Stimulated activated CD8-positive, alpha-beta memory T cell treated with anti-CD3 and anti-CD28 coated beads, Interleukin-15, amount 100 ng/mL, for 1 hour (primary cell): ENCODE measurements around the gene APOM.

Source experiments
- DNase-seq: peaks from one replicate; pipeline ENCODE4 v3.0.0-alpha.2; 2020; ENCODE audit warnings: low read depth

Gene APOM

DNA sequence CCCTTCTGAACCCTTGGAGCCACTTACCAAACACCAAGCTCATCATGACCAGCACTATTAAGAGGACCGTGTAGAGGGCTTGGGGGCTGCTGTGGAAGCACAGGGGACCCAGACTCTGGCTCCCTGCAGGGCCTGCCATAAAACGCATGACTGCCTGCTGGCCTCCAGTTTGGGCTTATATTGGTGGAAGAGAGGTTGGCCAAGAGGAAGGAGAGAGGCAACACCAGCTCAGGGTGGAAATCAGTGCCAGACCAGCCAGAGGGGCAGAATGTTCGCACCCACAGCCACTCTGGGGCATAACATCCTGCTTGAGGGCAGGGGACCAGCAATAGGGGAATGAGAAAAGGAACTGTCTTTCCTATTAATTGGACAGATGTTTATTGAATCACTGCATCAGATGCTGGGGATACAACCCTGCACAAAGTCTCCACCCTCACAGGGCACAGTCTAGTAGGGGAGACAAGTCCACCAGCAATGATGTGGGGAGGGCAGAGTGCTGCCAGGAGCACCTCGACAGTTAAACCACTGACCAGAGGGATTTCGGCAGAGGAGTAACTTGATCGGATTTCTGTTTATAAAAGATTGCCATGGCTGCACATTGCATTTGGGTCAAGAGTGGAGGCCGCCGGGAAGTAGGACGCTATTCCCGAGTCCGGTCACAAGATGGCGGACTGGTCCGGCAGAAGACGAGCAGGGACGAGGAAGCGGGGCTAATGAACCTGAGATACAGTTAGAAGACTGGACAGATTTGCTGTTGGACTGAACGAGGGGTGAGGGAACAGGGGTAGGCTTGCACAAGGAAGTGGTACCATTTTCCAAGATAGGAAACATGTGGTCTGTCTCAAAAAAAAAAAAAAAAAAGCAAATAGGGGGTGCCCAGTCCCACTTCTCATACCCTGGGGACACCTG, 24.8 kb downstream of the APOM start, which contains the start of gene LY6G5C:
LY6G5C (minus strand) TSS at position 842 of the 909 bp plus-strand sequence; CDS start at position 148, 694 bp downstream.
- no peak for DNase-seq

GRCh38 chr6:31681135-31681671, 25.5 kb downstream of the APOM start:
- DNase-seq = no peak

- DNase-seq = no peak
Measured at GRCh38 chr6:31683591-31683990, 27.9 kb downstream of the APOM start.

DNA sequence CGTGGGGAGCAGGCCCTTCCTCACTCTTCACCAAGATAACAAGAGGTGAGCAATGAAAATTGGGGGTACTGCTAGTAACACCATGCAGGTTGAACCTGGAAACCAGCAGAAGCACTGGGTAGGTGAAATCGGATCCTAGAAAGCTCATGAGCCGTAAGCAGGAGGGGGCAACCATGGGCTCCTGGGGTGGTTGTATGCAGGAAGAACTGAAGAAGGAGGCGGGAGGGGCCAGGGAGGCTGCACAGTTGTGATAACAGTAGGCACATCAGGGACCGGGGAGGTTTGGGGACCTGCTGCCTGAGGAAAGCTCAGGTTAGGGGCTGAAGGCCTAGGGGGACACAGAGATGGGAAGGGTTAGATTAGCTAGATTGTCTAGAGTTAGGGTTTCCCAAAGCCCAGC, 30.8 kb downstream of the APOM start:
- DNase-seq = no peak

DNA sequence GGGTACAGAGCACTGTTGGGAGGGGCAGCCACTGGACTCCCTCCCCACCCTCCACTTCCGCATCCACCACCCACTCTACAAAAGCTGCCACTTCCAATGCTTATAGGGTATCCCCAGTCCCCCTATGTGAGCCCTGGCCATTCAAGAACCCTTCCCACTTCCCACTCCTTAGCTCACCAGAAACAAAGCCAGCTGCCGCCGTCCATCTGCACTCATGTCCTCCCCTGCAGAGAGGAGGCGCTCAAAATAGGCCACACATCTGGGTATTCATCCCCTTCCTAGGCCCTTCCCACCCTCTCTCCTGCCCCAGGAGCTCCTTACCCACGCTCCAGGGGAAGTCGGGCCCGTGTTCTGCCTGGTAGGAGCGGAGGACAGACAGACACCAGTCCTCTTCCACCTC, 31.6 kb downstream of the APOM start:
- no peak for DNase-seq

GRCh38 chr6:31687860-31688693, 32.4 kb downstream of the APOM start:
- no peak for DNase-seq

- no peak for DNase-seq
Measured at GRCh38 chr6:31689249-31690110, 33.8 kb downstream of the APOM start.

DNA sequence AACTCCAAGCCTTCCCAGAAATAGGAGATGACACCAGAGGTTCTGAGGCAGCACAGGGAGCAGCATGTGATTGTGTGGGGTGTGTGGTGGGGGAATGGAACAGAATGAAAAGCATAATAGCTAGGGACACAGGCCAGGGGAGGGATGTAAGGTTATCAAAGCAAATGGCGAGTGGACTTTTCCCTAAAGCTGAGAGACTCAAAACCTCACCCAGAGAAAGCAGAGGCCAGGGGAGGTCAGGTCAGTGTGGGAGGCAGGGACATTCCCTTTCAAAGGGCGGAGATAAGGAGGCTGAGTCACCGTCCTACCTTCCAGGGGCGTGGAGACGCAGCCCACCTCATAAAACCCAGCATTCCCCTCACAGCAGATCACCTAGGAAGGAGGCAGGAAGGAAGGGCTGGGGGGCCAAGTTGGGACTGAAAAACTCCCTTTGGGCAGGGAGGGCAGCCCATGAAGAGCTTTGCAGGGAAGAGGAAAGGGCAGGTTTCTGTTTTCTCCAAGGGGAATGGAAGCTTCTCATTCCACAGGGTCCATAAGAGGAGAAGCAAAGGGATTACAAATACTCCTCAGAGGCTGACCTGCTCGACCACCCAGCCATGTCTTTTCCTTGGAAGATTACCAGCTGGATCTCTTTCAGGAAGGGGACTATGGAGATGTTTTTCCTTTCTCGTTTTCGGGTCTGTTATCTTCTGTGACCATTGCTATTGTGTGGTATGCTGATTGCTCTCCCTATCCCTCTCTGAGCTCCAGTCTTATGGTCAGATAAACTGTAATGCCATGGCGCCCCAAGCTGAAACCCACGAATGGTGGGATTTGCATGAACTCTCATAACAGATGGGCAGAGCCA, 34.8 kb downstream of the APOM start:
- no peak for DNase-seq

DNA sequence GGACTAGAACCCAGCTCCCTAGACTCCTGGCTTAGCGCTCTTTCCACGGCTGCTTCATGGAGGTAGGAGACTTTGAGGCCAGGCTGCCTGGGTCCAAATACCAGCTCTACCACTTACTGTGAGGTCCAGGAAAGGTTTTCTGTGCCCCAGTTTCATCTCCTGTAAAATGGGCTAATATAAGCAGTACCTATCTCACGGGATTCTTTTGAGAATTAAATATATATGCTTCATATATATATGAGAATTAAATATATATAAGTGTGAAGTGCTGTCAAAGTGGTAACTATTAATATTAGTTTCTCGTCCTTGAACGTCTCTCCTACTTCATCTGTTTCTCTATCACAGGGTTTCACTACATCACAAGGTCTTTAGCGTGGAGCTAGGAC, 35.4 kb downstream of the APOM start:
- DNase-seq = no peak

- DNase-seq = no peak
Measured at GRCh38 chr6:31691564-31692108, 35.9 kb downstream of the APOM start.

- no peak for DNase-seq
Measured at GRCh38 chr6:31692353-31692752, 36.7 kb downstream of the APOM start.

- DNase-seq = no peak
Measured at GRCh38 chr6:31692886-31693285, 37.2 kb downstream of the APOM start.

DNA sequence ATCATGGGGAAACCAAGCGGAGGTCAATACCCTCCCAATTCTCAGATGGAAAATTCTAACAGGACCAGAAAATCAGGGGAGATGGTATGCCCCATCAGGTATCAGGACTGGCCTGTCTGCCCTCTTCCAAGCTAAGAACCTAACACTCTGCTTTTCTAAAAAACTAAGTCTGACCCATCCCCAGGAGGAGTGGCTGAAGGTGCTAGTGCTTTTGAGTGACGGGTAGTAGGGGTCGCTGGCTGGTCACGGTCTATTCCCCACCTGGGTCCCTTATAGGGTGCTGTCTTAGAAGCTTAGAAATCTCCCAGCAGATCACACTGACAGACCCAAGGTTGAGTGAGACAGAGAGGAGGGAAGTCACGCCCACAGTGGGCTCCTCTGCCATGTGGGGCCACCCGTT, 37.8 kb downstream of the APOM start:
- no peak for DNase-seq

GRCh38 chr6:31697555-31697954, 41.9 kb downstream of the APOM start:
- DNase-seq = no peak

DNA sequence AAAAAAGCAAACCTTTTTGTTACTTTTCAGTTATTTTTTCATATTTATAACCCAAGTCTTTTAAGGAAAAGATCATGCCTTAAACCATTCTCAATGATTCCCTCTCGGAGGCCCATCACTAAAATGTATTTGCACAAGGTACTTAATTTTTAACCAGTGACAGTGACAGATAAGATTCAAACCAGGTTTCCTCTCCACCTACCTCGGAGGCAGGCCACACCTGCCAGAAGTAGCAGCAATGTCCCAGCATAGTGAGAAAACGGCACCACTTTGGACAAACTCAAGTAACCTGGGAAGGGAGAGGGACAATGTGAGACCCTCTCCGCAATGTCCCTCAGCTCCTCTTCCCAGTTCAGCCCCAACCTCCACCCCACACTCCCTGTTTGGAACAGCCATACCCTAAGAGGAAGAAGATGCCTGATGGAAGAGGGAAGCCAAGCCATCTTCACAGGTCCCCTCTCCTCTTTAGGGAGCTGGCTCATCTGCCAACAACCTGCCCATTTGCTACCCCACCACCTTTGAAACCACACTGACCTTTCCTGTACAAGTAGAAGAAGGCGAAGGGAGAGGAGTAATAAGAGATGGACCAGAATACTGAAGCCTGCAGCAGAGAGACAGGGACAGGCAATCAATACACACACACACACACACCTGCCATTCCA, 45.2 kb downstream of the APOM start:
- no peak for DNase-seq

DNA sequence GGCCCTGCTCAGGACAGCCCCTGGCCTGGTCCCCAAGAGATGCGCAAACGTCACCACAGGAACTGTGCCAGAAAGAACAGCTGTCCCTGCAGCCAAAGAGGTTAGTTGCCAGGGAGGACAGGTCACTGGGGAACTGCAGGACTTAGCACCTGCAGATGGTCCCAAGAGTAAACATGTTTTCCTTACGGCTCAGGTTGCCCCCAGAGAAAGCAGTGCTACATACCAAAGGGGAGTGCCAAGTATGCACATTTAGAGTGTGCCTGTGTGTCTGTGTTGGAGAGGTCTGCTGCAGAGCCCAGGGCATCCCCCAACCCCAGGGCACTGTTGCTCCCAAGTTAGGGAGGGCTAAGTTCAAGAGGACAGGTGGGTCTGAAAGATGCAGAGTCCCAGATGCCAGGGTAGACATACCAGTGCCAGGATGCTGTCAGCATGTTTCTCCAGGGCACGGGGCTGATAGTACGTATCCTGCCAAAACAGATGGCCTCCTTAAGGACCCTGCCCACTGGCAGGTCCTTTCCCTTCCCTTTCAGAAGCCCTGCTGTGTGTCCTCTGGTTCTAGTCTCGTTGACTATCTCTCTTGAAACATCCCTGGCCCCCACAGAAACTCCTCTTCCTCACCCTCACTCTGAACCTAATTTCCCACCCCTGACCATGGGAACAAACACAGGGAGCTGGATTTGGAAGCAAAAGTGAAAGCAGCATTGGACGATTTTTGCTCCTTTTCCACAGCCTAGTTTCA, 46.1 kb downstream of the APOM start:
- no peak for DNase-seq

GRCh38 chr6:31702405-31702818, 46.7 kb downstream of the APOM start:
- DNase-seq = no peak

DNA sequence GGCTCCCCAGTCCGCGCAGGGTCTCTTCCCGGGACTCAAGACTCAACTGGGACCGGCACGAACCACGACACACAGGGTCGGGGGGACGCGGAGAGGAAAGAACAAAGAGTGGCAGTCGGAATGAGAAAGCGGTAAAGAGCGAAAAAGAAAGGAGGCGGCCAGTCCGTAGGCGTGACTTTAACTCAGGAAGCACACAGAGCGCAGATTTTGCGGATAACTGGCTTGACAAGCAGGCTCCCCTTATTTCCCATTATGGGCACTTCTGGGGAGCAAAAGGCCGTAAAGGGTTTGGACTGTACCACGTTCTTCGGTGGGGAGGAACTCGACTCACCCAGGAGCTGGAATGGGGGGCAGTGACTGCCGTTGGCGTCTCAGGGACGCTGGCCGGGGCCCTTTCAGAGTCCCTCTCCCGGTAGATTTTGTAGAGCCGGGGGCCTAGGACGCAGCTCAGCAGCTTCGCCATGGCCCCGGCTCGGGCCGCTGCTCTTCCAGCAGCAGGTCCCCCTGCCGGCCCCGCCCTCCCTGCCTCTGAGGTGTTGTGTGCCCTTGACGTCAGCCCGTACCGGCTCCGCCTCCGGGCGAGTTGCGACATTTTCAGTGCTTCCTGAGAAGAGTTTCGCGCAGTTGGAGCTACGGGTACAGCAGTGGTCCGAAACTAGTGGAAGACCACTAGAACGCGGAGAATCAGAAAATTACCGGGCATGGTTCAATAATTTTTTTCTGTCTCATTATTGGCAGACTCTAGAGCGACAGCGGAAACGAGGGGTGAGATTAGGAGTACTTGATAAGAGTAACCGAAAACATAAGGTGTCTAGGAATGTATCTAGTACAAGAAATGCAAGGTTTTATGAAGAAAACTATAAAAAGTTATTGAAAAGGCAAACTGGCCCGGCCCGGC, 47.4 kb downstream of the APOM start, which contains the start of gene ABHD16A:
ABHD16A (minus strand) TSS at position 506 of the 898 bp plus-strand sequence; CDS start at position 463, 43 bp downstream.
- peak; percentile 95 for DNase-seq
